NOMO-1 treated with DMSO at 0.1 percent for 48 hours (cell line): Measurements from ENCODE around the gene SMYD3.

Source experiments
- DNase-seq: peaks from one replicate; lab custom pipeline; 2025; ENCODE audit not compliant: unreplicated experiment; lab: John Stamatoyannopoulos, UW

Gene SMYD3

GRCh38 chr1:246516126-246516525, 9.0 kb upstream of the SMYD3 start:
- DNase-seq, result no peak

GRCh38 chr1:246515390-246516005, 8.4 kb upstream of the SMYD3 start:
- no peak for DNase-seq

- no peak for DNase-seq
These were observed 6.7 kb upstream of the SMYD3 start for GRCh38 chr1:246513619-246514343.

- no peak for DNase-seq
These were observed 6.0 kb upstream of the SMYD3 start for GRCh38 chr1:246513041-246513440.

GRCh38 chr1:246512635-246513034, 5.6 kb upstream of the SMYD3 start:
- DNase-seq, result no peak

GRCh38 chr1:246512230-246512629, 5.2 kb upstream of the SMYD3 start:
- no peak for DNase-seq

- DNase-seq, result no peak
These were observed 4.1 kb upstream of the SMYD3 start for GRCh38 chr1:246511203-246511602.

GRCh38 chr1:246510147-246511030, 3.3 kb upstream of the SMYD3 start:
- DNase-seq, result no peak

- DNase-seq, result no peak
These were observed 2.0 kb upstream of the SMYD3 start for GRCh38 chr1:246508897-246509688.

GRCh38 chr1:246506367-246506673, 759 bp downstream of the SMYD3 start:
- no peak for DNase-seq

- no peak for DNase-seq
These were observed 3.7 kb downstream of the SMYD3 start for GRCh38 chr1:246503341-246503740.

- DNase-seq, result peak; percentile 75
These were observed 9.7 kb downstream of the SMYD3 start for GRCh38 chr1:246497331-246497915.

- DNase-seq, result peak; percentile 46
These were observed 14.4 kb downstream of the SMYD3 start for GRCh38 chr1:246492611-246493245.

- no peak for DNase-seq
These were observed 15.5 kb downstream of the SMYD3 start for GRCh38 chr1:246491551-246492053.

- DNase-seq, result no peak
These were observed 18.4 kb downstream of the SMYD3 start for GRCh38 chr1:246488674-246489073.

- DNase-seq, result no peak
These were observed 23.5 kb downstream of the SMYD3 start for GRCh38 chr1:246483569-246483933.

- DNase-seq, result no peak
These were observed 24.1 kb downstream of the SMYD3 start for GRCh38 chr1:246482805-246483568.

GRCh38 chr1:246479061-246479460, 28.0 kb downstream of the SMYD3 start:
- DNase-seq, result no peak

GRCh38 chr1:246477634-246478033, 29.4 kb downstream of the SMYD3 start:
- DNase-seq, result no peak
